Ecto neural progenitor cell (in vitro differentiated cells): ENCODE results near the gene FAM20A.
"Not testable (repeated sequence)": the region's sequence is repeated elsewhere in the genome, so short reads cannot be mapped to it uniquely, and the experiment has no call there.

ENCODE experiments used
- DNase-seq: peaks from one replicate; pipeline ENCODE4 v3.0.0-alpha.2; 2018; ENCODE audit warnings: low spot score

FAM20A gene

GRCh38 chr17:68589086-68589485, 12.1 kb downstream of the FAM20A start:
- no peak for DNase-seq

- no peak for DNase-seq
Measured at GRCh38 chr17:68588362-68588761, 12.8 kb downstream of the FAM20A start.

GRCh38 chr17:68587847-68588246, 13.3 kb downstream of the FAM20A start:
- no peak for DNase-seq

GRCh38 chr17:68587026-68587425, 14.1 kb downstream of the FAM20A start:
- no peak for DNase-seq

GRCh38 chr17:68585643-68586042, 15.5 kb downstream of the FAM20A start:
- DNase-seq, result no peak

- DNase-seq, result no peak
Measured at GRCh38 chr17:68584581-68585303, 16.4 kb downstream of the FAM20A start.

- DNase-seq, result not testable (repeated sequence)
Measured at GRCh38 chr17:68582867-68583266, 18.3 kb downstream of the FAM20A start.

- DNase-seq, result no peak
Measured at GRCh38 chr17:68581863-68582645, 19.1 kb downstream of the FAM20A start.

- no peak for DNase-seq
Measured at GRCh38 chr17:68580236-68580770, 20.9 kb downstream of the FAM20A start.

- no peak for DNase-seq
Measured at GRCh38 chr17:68579194-68579927, 21.8 kb downstream of the FAM20A start.

GRCh38 chr17:68578236-68578635, 22.9 kb downstream of the FAM20A start:
- no peak for DNase-seq

GRCh38 chr17:68577497-68577821, 23.7 kb downstream of the FAM20A start:
- no peak for DNase-seq

GRCh38 chr17:68576811-68577496, 24.2 kb downstream of the FAM20A start:
- DNase-seq, result no peak

- no peak for DNase-seq
Measured at GRCh38 chr17:68576137-68576536, 25.0 kb downstream of the FAM20A start.

GRCh38 chr17:68573338-68573737, 27.8 kb downstream of the FAM20A start:
- no peak for DNase-seq

- DNase-seq, result no peak
Measured at GRCh38 chr17:68572138-68572842, 28.9 kb downstream of the FAM20A start.

- DNase-seq, result no peak
Measured at GRCh38 chr17:68570526-68570925, 30.6 kb downstream of the FAM20A start.

GRCh38 chr17:68569346-68569745, 31.8 kb downstream of the FAM20A start:
- DNase-seq, result no peak

GRCh38 chr17:68568581-68568980, 32.6 kb downstream of the FAM20A start:
- DNase-seq, result no peak

GRCh38 chr17:68567581-68567980, 33.6 kb downstream of the FAM20A start:
- DNase-seq, result no peak

- no peak for DNase-seq
Measured at GRCh38 chr17:68567035-68567434, 34.1 kb downstream of the FAM20A start.

GRCh38 chr17:68566442-68566738, 34.8 kb downstream of the FAM20A start:
- DNase-seq, result no peak
